Stimulated activated CD4-positive, alpha-beta T cell treated with anti-CD3 and anti-CD28 coated beads, TNF-alpha, amount 100 ng/mL, for 1 hour (primary cell): ENCODE data around the gene AFAP1L1.
A peak's percentile ranks its signal among the peaks of the same experiment; 100 is the strongest.
"Not testable (repeated sequence)": the region's sequence is repeated elsewhere in the genome, so short reads cannot be mapped to it uniquely, and the experiment has no call there.

Experiments
- DNase-seq, 3 donors: peaks; one replicate each; pipeline ENCODE4 v3.0.0-alpha.2; 2020; ENCODE audit warnings: low read depth in 3 of 3, low spot score in 1 of 3

AFAP1L1 gene

GRCh38 chr5:149261246-149261645, 10.4 kb upstream of the AFAP1L1 start:
- no peak for DNase-seq

GRCh38 chr5:149262315-149262714, 9.3 kb upstream of the AFAP1L1 start:
- DNase-seq, result no peak

GRCh38 chr5:149264439-149265067, 7.1 kb upstream of the AFAP1L1 start:
- DNase-seq, result peak in 2 of 3 donors; percentile 9 to 30

GRCh38 chr5:149265068-149265465, 6.6 kb upstream of the AFAP1L1 start:
- DNase-seq, result no peak

- DNase-seq, result no peak
Measured at GRCh38 chr5:149265597-149265996, 6.1 kb upstream of the AFAP1L1 start.

- no peak for DNase-seq
Measured at GRCh38 chr5:149267241-149267973, 4.3 kb upstream of the AFAP1L1 start.

GRCh38 chr5:149268928-149269557, 2.6 kb upstream of the AFAP1L1 start:
- no peak for DNase-seq

- no peak for DNase-seq
Measured at GRCh38 chr5:149271195-149271715, 404 bp upstream of the AFAP1L1 start.

GRCh38 chr5:149272781-149273180, 1.1 kb downstream of the AFAP1L1 start:
- DNase-seq, result not testable (repeated sequence)

GRCh38 chr5:149273237-149273636, 1.6 kb downstream of the AFAP1L1 start:
- DNase-seq, result no peak

- DNase-seq, result no peak
Measured at GRCh38 chr5:149273950-149274349, 2.3 kb downstream of the AFAP1L1 start.

- no peak for DNase-seq
Measured at GRCh38 chr5:149274939-149275338, 3.3 kb downstream of the AFAP1L1 start.

- DNase-seq, result no peak
Measured at GRCh38 chr5:149277801-149278200, 6.1 kb downstream of the AFAP1L1 start.

GRCh38 chr5:149278451-149279210, 7.0 kb downstream of the AFAP1L1 start:
- DNase-seq, result no peak

GRCh38 chr5:149279661-149280060, 8.0 kb downstream of the AFAP1L1 start:
- DNase-seq, result no peak

- no peak for DNase-seq
Measured at GRCh38 chr5:149280124-149280523, 8.5 kb downstream of the AFAP1L1 start.

GRCh38 chr5:149280802-149281201, 9.1 kb downstream of the AFAP1L1 start:
- DNase-seq, result no peak

- no peak for DNase-seq
Measured at GRCh38 chr5:149282027-149282965, 10.6 kb downstream of the AFAP1L1 start.

GRCh38 chr5:149282966-149283332, 11.3 kb downstream of the AFAP1L1 start:
- no peak for DNase-seq
